B cell (primary cell): ENCODE data around the gene CC2D2B. TPM values are rescaled to one million over a fixed set of nuclear protein-coding genes. Genes with fewer than 3 reads are reported as not detected.

ENCODE experiments used
- ATAC-seq: fragments of 200-7000 bp; cut with Tn5 transposase; one replicate; pipeline ENCODE4 v1.10.0; 2021; ENCODE audit warnings: low read depth, mild to moderate bottlenecking, moderate number of reproducible peaks, moderate library complexity
- CTCF ChIA-PET: fragments of 350-600 bp; sonication (Branson Sonifier 250); formaldehyde crosslinking; loops from one replicate; lab custom pipeline; 2021; ENCODE audit warnings: antibody characterized with exemption, inconsistent platforms; lab: Charles Lee
- POLR2A ChIA-PET: fragments of 350-600 bp; sonication (Branson Sonifier 250); formaldehyde crosslinking; loops from one replicate; lab custom pipeline; 2021; ENCODE audit warnings: antibody characterized with exemption; lab: Charles Lee
- DNase-seq: peaks from one replicate; pipeline ENCODE4 v3.0.0; 2013
- H2AFZ ChIP-seq: 2 replicates; pipeline ENCODE4 v1.6.1; 2012; ENCODE audit warnings: mild to moderate bottlenecking, low read depth, low read length; ENCODE audit not compliant: insufficient read depth, poor library complexity, severe bottlenecking
- H3K27ac ChIP-seq, 2 donors: 1 replicate in 1 of 2; 2 replicates in 1 of 2; pipeline ENCODE4 v1.5.1; 2012 to 2013; ENCODE audit warnings: low read length in 2 of 2, mild to moderate bottlenecking in 2 of 2, moderate library complexity in 1 of 2
- H3K27me3 ChIP-seq, 4 experiments: fragments of 200-600 bp in 1 of 4; sonication (generic) in 1 of 4; replicated peaks in 1 of 4; 1 replicate in 2 of 4; 2 replicates in 2 of 4; pipeline versions ENCODE4 v1.6.1 to v1.7.0; 2013 to 2016; ENCODE audit warnings: low read length in 3 of 4, mild to moderate bottlenecking in 2 of 4, mixed read lengths in 1 of 4, moderate library complexity in 1 of 4; ENCODE audit not compliant: insufficient read depth in 4 of 4, control insufficient read depth in 3 of 4; ENCODE audit errors: control extremely low read depth in 1 of 4
- H3K36me3 ChIP-seq, 2 experiments: replicated peaks in 1 of 2; 1 replicate in 1 of 2; 2 replicates in 1 of 2; pipeline versions ENCODE4 v1.6.1 to v1.7.1; 2013; ENCODE audit warnings: low read length in 1 of 2; ENCODE audit not compliant: insufficient read depth in 2 of 2, control insufficient read depth in 1 of 2; ENCODE audit errors: control extremely low read depth in 1 of 2, extremely low read depth in 1 of 2
- H3K4me1 ChIP-seq, 2 donors: fragments of 200-600 bp in 1 of 2; sonication (generic) in 1 of 2; 1 replicate in 1 of 2; 2 replicates in 1 of 2; pipeline versions ENCODE4 v1.5.1 to v1.6.1; 2013 to 2017; ENCODE audit warnings: low read length in 2 of 2; ENCODE audit not compliant: control insufficient read depth in 2 of 2, insufficient read depth in 2 of 2
- H3K4me2 ChIP-seq: replicated peaks from 2 replicates; pipeline ENCODE3; 2012; ENCODE audit warnings: mild to moderate bottlenecking, low read depth, low read length; ENCODE audit not compliant: poor library complexity, severe bottlenecking
- H3K4me3 ChIP-seq, 5 experiments: fragments of 200-600 bp in 1 of 5; sonication (generic) in 1 of 5; 1 replicate in 3 of 5; 2 replicates in 2 of 5; pipeline versions ENCODE4 v1.5.1 to v1.7.0; 2011 to 2016; ENCODE audit warnings: low read length in 4 of 5, mild to moderate bottlenecking in 4 of 5, low read depth in 2 of 5, control low read depth in 1 of 5, moderate library complexity in 1 of 5; ENCODE audit not compliant: insufficient read depth in 1 of 5; ENCODE audit errors: control extremely low read depth in 1 of 5, extremely low read depth in 1 of 5
- H3K79me2 ChIP-seq: fragments of 200-600 bp; sonication (generic); one replicate; pipeline ENCODE4 v1.6.0; 2016; ENCODE audit warnings: low read length; ENCODE audit not compliant: control insufficient read depth, insufficient read depth
- H3K9ac ChIP-seq: fragments of 200-600 bp; sonication (generic); 2 replicates; pipeline ENCODE4 v1.6.1; 2017; ENCODE audit warnings: mild to moderate bottlenecking, low read length, moderate library complexity
- H3K9me3 ChIP-seq, 3 donors: one replicate each; pipeline versions ENCODE4 v1.6.1 to v1.7.1; 2013; ENCODE audit warnings: low read length in 2 of 3; ENCODE audit not compliant: control insufficient read depth in 2 of 3, insufficient read depth in 1 of 3; ENCODE audit errors: control extremely low read depth in 1 of 3
- H4K20me1 ChIP-seq: 2 replicates; pipeline ENCODE4 v1.6.0; 2012; ENCODE audit warnings: mild to moderate bottlenecking, low read length; ENCODE audit not compliant: insufficient read depth, control insufficient read depth, poor library complexity, severe bottlenecking
- H3K27ac Mint-ChIP-seq: one replicate; pipeline ENCODE4 v1.8.0; 2021; ENCODE audit warnings: mixed read lengths
- H3K27me3 Mint-ChIP-seq: one replicate; pipeline ENCODE4 v1.8.0; 2021; ENCODE audit warnings: mixed read lengths
- H3K4me1 Mint-ChIP-seq: one replicate; pipeline ENCODE4 v1.8.0; 2021; ENCODE audit warnings: mixed read lengths
- H3K4me3 Mint-ChIP-seq: one replicate; pipeline ENCODE4 v1.8.0; 2021; ENCODE audit warnings: mixed read lengths
- H3K9me3 Mint-ChIP-seq: one replicate; pipeline ENCODE4 v1.8.0; 2022; ENCODE audit warnings: mixed read lengths; ENCODE audit not compliant: insufficient read depth
- EZH2 ChIP-seq: IDR thresholded peaks from 2 replicates; pipeline ENCODE4 v1.6.1; 2012; ENCODE audit warnings: borderline replicate concordance, low read depth, mild to moderate bottlenecking, moderate library complexity, low read length; ENCODE audit not compliant: insufficient read depth, poor library complexity, severe bottlenecking
- WGBS: methylation state at CpG from one replicate; pipeline ENCODE4 v1.1.5; 2013; ENCODE audit warnings: missing lambda C conversion rate; ENCODE audit not compliant: insufficient coverage; 5-methylcytosine and 5-hydroxymethylcytosine counted together
- intact Hi-C: fragments of 100-400 bp; cut with micrococcal nuclease; formaldehyde crosslinking; loops from one replicate; pipeline ENCODE4 v1.10.0; 2022
- polyA plus RNA-seq: library from polyadenylated mRNA; depleted of rRNA; stranded (reverse); fragments of >200 nt; gene quantifications from 2 replicates; pipeline ENCODE4 v1.2.3, GENCODE V29; 2012
- small RNA-seq: library from RNA; depleted of rRNA; stranded (forward); fragments of <200 nt; gene quantifications from one replicate; pipeline ENCODE3, GENCODE V24; 2012; ENCODE audit warnings: low replicate concordance, low read depth; ENCODE audit not compliant: insufficient read length
- total RNA-seq, 2 donors: library from RNA; stranded (reverse); fragments of 120-200 nt in 1 of 2; gene quantifications; 1 replicate in 1 of 2; 2 replicates in 1 of 2; pipeline versions ENCODE4 v1.2.3 to v1.2.4, GENCODE V29; 2013 to 2022
- TF ChIP-seq, protein P1 (sequence below): fragments of 200-600 bp; IDR thresholded peaks from one replicate; pipeline ENCODE4 v1.8.0; 2022; ENCODE audit warnings: antibody characterized with exemption, mild to moderate bottlenecking

Gene CC2D2B
- total and polyA plus RNA-seq, 2 donors (not counting 1 experiment from before 2014, with no cell fraction given) = 0.70 to 2.1 TPM

- H4K20me1 ChIP-seq = no peaks in the 10 kb centered on the region
- Mint-ChIP-seq H3K27ac (no peak overlapping the region), H3K27me3 (no peaks in the 10 kb centered on the region), H3K4me3 (no peak overlapping the region), H3K4me1 (no peaks in the 10 kb centered on the region), H3K9me3 (no peaks in the 10 kb centered on the region)
- TF ChIP-seq, protein P1, sequence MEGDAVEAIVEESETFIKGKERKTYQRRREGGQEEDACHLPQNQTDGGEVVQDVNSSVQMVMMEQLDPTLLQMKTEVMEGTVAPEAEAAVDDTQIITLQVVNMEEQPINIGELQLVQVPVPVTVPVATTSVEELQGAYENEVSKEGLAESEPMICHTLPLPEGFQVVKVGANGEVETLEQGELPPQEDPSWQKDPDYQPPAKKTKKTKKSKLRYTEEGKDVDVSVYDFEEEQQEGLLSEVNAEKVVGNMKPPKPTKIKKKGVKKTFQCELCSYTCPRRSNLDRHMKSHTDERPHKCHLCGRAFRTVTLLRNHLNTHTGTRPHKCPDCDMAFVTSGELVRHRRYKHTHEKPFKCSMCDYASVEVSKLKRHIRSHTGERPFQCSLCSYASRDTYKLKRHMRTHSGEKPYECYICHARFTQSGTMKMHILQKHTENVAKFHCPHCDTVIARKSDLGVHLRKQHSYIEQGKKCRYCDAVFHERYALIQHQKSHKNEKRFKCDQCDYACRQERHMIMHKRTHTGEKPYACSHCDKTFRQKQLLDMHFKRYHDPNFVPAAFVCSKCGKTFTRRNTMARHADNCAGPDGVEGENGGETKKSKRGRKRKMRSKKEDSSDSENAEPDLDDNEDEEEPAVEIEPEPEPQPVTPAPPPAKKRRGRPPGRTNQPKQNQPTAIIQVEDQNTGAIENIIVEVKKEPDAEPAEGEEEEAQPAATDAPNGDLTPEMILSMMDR = no peak
- H3K4me2 ChIP-seq = no peak overlapping the region
- no peaks in the 10 kb centered on the region for H3K27me3 ChIP-seq
- intact Hi-C loops = no loop called here
- H3K4me1 ChIP-seq = no peaks in the 10 kb centered on the region
- ATAC-seq (no peak), DNase-seq (no peak)
- H3K4me3 ChIP-seq = no peak overlapping the region
- ChIA-PET CTCF (no interaction called here), POLR2A (no interaction called here)
- no peaks in the 10 kb centered on the region for H3K9me3 ChIP-seq
- no peak overlapping the region for H3K9ac ChIP-seq
- H3K79me2 ChIP-seq = no peaks in the 10 kb centered on the region
- peaks cover 0 to 3% of the 10 kb centered on the region in 2 experiments for H3K36me3 ChIP-seq
- no CpG with 5 or more reads among the region's 3 CpGs for WGBS
- no peak overlapping the region for H3K27ac ChIP-seq
- H2AFZ ChIP-seq = no peak overlapping the region
Measured at GRCh38 chr10:96077156-96077555, 169.4 kb downstream of the CC2D2B start.

- Mint-ChIP-seq H3K9me3 (no peaks in the 10 kb centered on the region), H3K4me1 (no peaks in the 10 kb centered on the region), H3K27me3 (no peaks in the 10 kb centered on the region), H3K27ac (no peak overlapping the region), H3K4me3 (no peak overlapping the region)
- ChIA-PET CTCF (interaction anchor here (0.5 to 1.4 kb wide), 3 partner anchors 46 to 211 kb away, joined by 3 to 4 read pairs (median 4); no protein-coding TSS in a partner anchor), POLR2A (no interaction called here)
- Histone ChIP-seq H4K20me1 (no peaks in the 10 kb centered on the region), H3K9ac (no peak overlapping the region), H3K4me3 (no peak overlapping the region), H3K27ac (no peak overlapping the region), H3K36me3 (peaks cover 0 to 3% of the 10 kb centered on the region in 2 experiments), H3K79me2 (no peaks in the 10 kb centered on the region), H3K27me3 (no peaks in the 10 kb centered on the region), H3K4me1 (no peaks in the 10 kb centered on the region), H2AFZ (no peak overlapping the region), H3K4me2 (no peak overlapping the region), H3K9me3 (no peaks in the 10 kb centered on the region)
- intact Hi-C loops = no loop called here
- WGBS = no CpG with 5 or more reads among the region's 2 CpGs
- no peak for ATAC-seq
- no peak for DNase-seq
- TF ChIP-seq, protein P1 = no peak
- no peak for TF ChIP-seq EZH2
Measured at GRCh38 chr10:96082153-96082552, 174.4 kb downstream of the CC2D2B start.

Small RNA genes within 50 kb of the gene (small RNA-seq; reads per million reads assigned to genes)
- gene MIR3157 = 1.7 reads per million

Other genes starting within 250 kb of the CC2D2B start
- 33.6 and 34.1 TPM in 2 replicates for gene TCTN3, start 214.0 kb upstream of the CC2D2B start, total RNA-seq
- 13.4 and 16.9 TPM in 2 replicates for gene TCTN3, start 214.0 kb upstream of the CC2D2B start, polyA plus RNA-seq
- gene ENTPD1, start 151.8 kb upstream of the CC2D2B start, total RNA-seq = 96.3 and 108 TPM in 2 replicates
- 17.6 and 25.9 TPM in 2 replicates for gene ENTPD1, start 151.8 kb upstream of the CC2D2B start, polyA plus RNA-seq
- gene CCNJ, start 135.6 kb downstream of the CC2D2B start, total RNA-seq = 8.9 and 9.1 TPM in 2 replicates
- 2.8 and 2.9 TPM in 2 replicates for gene CCNJ, start 135.6 kb downstream of the CC2D2B start, polyA plus RNA-seq
- 33.5 and 34.8 TPM in 2 replicates for gene ZNF518A, start 222.3 kb downstream of the CC2D2B start, total RNA-seq
- gene ZNF518A, start 222.3 kb downstream of the CC2D2B start, polyA plus RNA-seq = 7.9 and 9.2 TPM in 2 replicates